Right renal cortex interstitium (tissue), 3 donors: ENCODE data around the gene DCHS2. TPM values are rescaled to one million over a fixed set of nuclear protein-coding genes. Genes with fewer than 3 reads are reported as not detected.

Experiments
- DNase-seq, 3 donors: peaks; one replicate each; pipeline ENCODE4 v3.0.0-alpha.2; 2013; ENCODE audit warnings: low read depth in 3 of 3, low spot score in 2 of 3
- polyA plus RNA-seq, 3 donors: library from polyadenylated mRNA; unstranded; fragments of 120-200 nt; gene quantifications; one replicate each; pipeline ENCODE4 v1.2.1, GENCODE V29; 2013; ENCODE audit not compliant: insufficient read length in 3 of 3

Gene DCHS2
- polyA plus RNA-seq, 3 donors: 4.7 to 7.0 (median 4.9) TPM

- DNase-seq: no peak
These were observed 36.5 kb downstream of the DCHS2 start for GRCh38 chr4:154455111-154455510.

- no peak for DNase-seq
These were observed 36.9 kb downstream of the DCHS2 start for GRCh38 chr4:154454710-154455109.

- no peak for DNase-seq
These were observed 38.7 kb downstream of the DCHS2 start for GRCh38 chr4:154452798-154453346.

GRCh38 chr4:154450966-154451365 lies 40.6 kb downstream of the DCHS2 start:
- DNase-seq: no peak

GRCh38 chr4:154444958-154445357 lies 46.6 kb downstream of the DCHS2 start:
- no peak for DNase-seq

GRCh38 chr4:154441982-154442381 lies 49.6 kb downstream of the DCHS2 start:
- DNase-seq: no peak

GRCh38 chr4:154441124-154441523 lies 50.5 kb downstream of the DCHS2 start:
- no peak for DNase-seq

- DNase-seq: no peak
These were observed 52.4 kb downstream of the DCHS2 start for GRCh38 chr4:154439224-154439623.

GRCh38 chr4:154435895-154436294 lies 55.7 kb downstream of the DCHS2 start:
- DNase-seq: no peak

- DNase-seq: no peak
These were observed 58.1 kb downstream of the DCHS2 start for GRCh38 chr4:154433543-154433942.

- DNase-seq: no peak
These were observed 62.4 kb downstream of the DCHS2 start for GRCh38 chr4:154429176-154429575.

- no peak for DNase-seq
These were observed 64.5 kb downstream of the DCHS2 start for GRCh38 chr4:154427149-154427548.

GRCh38 chr4:154425514-154425913 lies 66.1 kb downstream of the DCHS2 start:
- DNase-seq: no peak

- no peak for DNase-seq
These were observed 66.7 kb downstream of the DCHS2 start for GRCh38 chr4:154424810-154425484.

- DNase-seq: no peak
These were observed 69.4 kb downstream of the DCHS2 start for GRCh38 chr4:154422152-154422551.

- DNase-seq: no peak
These were observed 70.0 kb downstream of the DCHS2 start for GRCh38 chr4:154421618-154422017.

GRCh38 chr4:154417373-154417673 lies 74.3 kb downstream of the DCHS2 start:
- no peak for DNase-seq

GRCh38 chr4:154416190-154416547 lies 75.4 kb downstream of the DCHS2 start:
- DNase-seq: no peak

- no peak for DNase-seq
These were observed 76.3 kb downstream of the DCHS2 start for GRCh38 chr4:154415313-154415712.

- DNase-seq: no peak
These were observed 76.8 kb downstream of the DCHS2 start for GRCh38 chr4:154414796-154415195.

- no peak for DNase-seq
These were observed 77.2 kb downstream of the DCHS2 start for GRCh38 chr4:154414371-154414770.

- no peak for DNase-seq
These were observed 84.2 kb downstream of the DCHS2 start for GRCh38 chr4:154407443-154407842.
